HG03558 (cell line): ENCODE results near the gene RNF212.
"Not testable (repeated sequence)": the region's sequence is repeated elsewhere in the genome, so short reads cannot be mapped to it uniquely, and the experiment has no call there.

Source experiments
- ATAC-seq: cut with Tn5 transposase; IDR thresholded peaks from one replicate; pipeline ENCODE4 v1.9.1; 2021; ENCODE audit warnings: moderate number of reproducible peaks; ENCODE audit not compliant: unreplicated experiment; ENCODE audit errors: extremely low read depth

The RNF212 gene, protein sequence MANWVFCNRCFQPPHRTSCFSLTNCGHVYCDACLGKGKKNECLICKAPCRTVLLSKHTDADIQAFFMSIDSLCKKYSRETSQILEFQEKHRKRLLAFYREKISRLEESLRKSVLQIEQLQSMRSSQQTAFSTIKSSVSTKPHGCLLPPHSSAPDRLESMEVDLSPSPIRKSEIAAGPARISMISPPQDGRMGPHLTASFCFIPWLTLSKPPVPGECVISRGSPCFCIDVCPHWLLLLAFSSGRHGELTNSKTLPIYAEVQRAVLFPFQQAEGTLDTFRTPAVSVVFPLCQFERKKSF

DNA sequence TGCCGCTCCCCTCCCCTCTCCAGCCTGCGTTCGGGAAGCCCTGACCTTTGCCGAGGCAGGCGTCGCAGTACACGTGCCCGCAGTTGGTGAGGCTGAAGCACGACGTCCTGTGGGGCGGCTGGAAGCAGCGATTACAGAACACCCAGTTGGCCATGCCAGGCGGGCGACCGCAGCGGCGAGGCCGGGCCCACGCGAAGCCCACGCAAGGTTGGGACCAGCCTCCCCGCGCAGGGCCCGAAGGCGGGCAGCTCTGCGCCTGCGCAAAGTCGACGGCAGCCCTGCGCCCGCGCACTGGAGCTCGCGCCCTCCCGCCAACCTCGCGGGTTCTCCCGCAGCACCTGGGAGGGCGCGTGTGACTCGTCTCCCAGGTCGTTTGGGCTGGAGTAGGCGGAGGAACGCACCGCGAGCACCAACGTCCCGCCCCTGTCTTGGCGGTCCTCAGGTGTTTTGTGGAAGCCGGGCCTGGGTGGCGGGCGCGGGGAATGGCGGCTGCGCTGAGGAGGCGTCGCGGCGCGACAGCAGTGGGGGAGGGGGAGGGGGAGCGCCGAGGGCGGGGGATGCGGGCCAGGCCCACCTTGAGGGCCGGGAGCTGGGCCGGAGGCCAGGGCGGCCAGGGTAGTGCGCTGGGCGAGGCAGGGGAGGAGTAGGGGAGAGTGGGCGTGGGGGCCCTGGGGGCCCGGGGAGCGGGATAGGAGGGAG, at the start of gene RNF212:
RNF212 (minus strand) TSS at position 254 of the 699 bp plus-strand sequence; CDS start at position 154, 100 bp downstream.
- no peak for ATAC-seq

GRCh38 chr4:1160351-1160750, 47.0 kb upstream of the RNF212 start:
- ATAC-seq, result no peak

- ATAC-seq, result no peak
Observed at GRCh38 chr4:1156069-1156468, 42.7 kb upstream of the RNF212 start.

- ATAC-seq, result no peak
Observed at GRCh38 chr4:1155314-1155713, 42.0 kb upstream of the RNF212 start.

GRCh38 chr4:1154523-1155182, 41.3 kb upstream of the RNF212 start:
- no peak for ATAC-seq

DNA sequence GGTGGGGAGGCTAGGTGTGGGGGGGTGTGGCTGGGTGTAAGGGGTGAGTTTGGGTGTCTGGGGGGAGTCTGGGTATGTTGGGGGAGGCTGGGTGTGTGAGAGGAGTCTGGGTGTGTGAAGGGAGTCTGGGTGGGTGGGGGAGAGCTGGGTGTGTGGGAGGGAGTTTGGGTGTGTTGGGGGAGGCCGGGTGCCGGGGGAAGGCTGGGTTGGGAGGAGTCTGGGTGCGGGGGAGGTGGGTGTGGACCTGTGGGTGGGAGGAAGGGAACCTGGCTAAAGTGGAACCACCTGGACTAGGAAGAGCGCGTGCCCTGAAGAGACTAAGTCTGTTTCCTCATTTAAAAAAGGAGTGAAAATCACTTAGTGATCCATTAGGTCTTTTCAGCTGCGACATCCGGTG, 40.8 kb upstream of the RNF212 start:
- no peak for ATAC-seq

DNA sequence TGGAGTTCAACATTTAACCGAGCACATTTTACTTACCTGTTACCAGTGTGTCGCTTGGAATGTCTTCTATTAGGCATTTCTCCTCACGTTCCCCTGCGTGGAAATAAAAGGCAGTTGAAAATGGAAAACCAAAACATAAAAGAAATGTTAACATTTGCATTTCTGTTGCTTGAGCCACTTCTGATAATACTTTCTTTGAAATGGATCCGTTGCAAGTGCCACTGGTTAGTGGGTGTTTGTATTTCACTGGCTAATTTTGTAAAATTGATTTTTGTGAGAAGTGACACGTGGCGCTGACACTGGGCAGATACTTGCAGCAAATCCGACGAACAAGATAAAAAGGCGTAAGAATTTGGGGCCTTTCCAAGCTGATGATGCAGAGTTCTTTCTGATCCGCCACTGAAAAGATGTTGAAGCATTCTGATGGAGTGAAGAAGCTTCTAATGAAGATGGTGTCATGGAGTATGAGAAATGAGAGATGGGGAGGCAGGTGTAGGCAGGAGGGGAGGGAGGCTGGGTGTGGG, 40.3 kb upstream of the RNF212 start:
- no peak for ATAC-seq

- no peak for ATAC-seq
Observed at GRCh38 chr4:1152290-1152689, 38.9 kb upstream of the RNF212 start.

DNA sequence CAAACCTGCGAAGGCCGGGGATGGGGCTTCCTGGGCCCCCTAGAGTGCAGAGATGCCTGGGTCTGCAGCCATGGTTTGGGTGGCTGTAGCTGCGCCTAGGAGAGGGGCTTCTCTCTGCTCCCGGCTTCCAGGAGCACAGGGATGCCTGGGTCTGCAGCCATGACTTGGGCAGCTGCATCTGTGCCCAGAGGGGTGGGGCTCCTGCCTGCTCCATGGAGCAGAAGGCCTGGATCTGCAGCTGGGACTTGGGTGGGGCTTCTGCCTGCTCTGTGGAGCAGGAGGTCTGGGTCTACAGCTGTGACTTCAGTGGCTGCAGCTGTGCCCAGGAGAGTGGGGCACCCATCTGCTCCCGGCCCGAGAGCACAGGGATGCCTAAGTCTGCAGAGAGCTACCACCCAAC, 38.2 kb upstream of the RNF212 start:
- no peak for ATAC-seq

DNA sequence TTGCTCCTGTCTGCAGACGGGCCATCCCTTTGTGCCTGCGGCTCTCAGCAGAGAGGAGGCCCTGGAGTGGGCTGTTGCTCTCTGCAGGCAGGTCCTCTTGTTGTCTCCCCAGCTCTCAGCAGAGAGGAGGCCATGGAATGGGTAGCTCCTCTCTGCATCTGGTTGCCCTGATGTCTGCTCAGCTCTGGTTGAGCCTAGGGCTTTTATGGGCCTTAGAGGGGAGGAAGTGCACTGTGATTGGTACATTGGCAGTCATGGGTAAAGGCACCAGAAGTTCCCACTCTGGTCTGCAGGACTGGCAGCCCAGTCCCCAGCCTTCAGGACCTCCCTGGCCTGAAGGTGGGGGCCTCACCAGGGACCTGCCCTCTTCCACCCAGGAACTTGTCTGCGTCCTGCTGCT, 37.5 kb upstream of the RNF212 start:
- no peak for ATAC-seq

DNA sequence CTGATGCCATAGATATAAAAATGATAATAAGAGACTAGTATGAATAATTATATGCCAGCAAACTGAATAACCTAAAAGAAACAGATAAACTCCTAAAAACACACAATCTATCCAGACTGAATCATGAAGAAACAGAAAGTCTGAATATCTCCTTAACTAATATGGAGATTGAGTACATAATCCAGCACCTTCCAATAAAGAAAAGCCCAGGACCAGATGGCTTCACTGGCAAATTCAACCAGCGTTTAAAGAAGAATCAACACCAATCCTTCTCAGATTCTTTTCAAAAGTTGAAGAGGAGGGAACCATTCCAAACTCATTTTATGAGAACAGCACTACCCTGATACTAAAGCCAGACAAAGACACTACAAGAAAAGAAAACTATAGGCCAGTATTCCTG, 26.5 kb upstream of the RNF212 start:
- ATAC-seq, result no peak

DNA sequence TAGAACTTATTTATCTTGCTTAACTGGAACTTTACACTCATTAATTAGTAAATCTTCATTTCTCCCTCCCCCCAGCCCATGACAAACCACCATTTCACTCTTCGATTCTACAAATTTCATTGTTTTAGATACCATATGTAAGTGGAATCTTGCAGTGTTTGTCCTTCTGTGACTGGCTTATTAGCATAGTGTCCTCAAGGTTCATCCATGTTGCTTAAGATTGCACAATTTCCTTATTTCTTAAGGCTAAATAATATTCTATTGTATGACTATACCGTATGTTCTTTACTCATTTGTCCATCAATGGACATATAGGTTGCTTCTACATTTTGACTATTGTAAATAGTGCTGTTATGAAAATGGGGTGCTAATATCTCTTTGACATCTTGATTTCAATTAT, 24.5 kb upstream of the RNF212 start:
- ATAC-seq, result no peak

GRCh38 chr4:1137063-1137776, 23.9 kb upstream of the RNF212 start:
- ATAC-seq, result no peak

DNA sequence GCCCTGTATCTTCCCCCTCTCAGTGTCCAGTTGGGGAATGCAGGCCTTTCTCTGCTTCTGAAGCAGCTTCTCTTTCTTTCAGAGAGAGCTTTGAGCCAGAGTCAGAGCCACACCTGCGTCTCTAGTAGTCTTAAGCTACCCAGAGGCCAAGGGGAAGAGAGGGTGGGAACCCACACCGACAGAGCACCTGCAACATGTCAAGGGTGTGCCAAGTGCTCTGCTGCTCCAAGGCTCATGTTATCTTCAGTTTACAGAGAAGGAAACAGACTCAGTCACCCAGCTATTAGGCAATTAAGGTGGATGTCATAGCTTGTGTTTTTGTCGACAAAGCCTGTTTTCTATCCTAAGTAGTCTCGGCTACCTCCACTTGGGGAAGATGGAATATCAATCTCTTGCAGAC, 22.7 kb upstream of the RNF212 start:
- no peak for ATAC-seq

DNA sequence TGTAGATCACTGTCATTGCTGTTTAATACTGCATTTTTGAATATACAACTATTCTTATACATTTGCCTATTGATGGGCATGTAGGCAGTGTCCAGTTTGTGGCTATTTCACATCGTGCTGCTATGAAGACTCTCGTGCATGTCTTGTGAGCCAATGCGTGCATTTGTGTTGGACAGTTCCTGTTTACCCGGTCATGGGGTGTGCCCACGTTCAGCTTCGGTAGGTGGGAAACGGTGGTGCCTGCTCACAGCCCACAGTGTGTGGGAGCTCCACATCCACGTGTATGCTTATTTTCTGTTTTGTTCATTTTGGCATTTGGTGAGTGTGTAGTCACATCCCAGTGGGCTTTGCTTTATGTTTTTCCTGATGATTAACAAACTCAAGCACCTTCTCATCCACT, 19.7 kb upstream of the RNF212 start:
- ATAC-seq, result no peak

GRCh38 chr4:1130316-1131186, 17.2 kb upstream of the RNF212 start:
- ATAC-seq, result no peak

GRCh38 chr4:1126506-1126905, 13.1 kb upstream of the RNF212 start:
- ATAC-seq, result no peak

GRCh38 chr4:1125466-1125865, 12.1 kb upstream of the RNF212 start:
- not testable (repeated sequence) for ATAC-seq

DNA sequence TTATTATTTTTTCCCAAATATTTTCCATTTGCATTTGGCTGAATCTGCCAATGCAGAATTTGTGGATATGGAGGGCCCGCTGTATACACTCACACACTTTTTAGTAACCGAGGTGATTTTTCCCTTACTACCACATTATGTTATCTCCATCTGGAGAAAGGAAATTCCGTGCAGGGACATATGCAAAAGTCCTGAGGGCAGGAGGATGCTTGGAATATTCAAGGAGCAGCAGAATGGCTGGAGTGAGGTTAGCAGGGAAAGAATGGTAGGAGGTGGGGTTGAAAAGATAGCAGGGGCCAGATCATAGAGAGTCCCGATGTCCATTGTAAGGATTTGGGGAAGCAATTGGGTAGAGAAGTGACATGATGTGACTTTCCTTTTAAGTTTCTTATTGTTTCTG, 11.5 kb upstream of the RNF212 start:
- ATAC-seq, result no peak

DNA sequence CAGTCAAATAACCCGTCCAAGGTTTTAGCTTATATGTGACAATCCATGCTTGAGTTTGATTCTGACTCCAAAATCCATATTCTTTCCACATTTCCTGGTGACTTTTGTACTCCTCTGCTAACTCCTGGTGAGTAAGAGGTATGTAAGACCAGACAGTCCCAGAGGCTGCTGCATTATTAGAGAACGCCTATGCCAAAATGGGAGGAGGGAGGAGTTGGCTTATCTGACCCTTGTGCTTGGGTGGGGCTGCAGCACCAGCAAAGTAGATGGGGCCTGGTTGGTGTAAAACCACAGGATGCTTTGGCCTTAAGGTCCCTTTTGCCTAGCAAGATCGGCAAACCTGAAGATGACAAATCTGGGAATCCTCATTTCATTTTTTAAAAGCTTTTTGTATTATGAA, 9.1 kb upstream of the RNF212 start:
- ATAC-seq, result no peak
